Left ventricle myocardium inferior (tissue), 1 donor: ENCODE data around the gene SURF2. TPM values are rescaled to one million over a fixed set of nuclear protein-coding genes. Genes with fewer than 3 reads are reported as not detected.
"Not testable (repeated sequence)": the region's sequence is repeated elsewhere in the genome, so short reads cannot be mapped to it uniquely, and the experiment has no call there.

ENCODE experiments used
- DNase-seq: peaks from one replicate; pipeline ENCODE4 v3.0.0-alpha.2; 2020
- H3K27ac ChIP-seq: fragments of 200-600 bp; replicated peaks from 2 replicates; pipeline ENCODE4 v1.8.0; 2021
- H3K27me3 ChIP-seq: fragments of 200-600 bp; 2 replicates; pipeline ENCODE4 v1.8.0; 2021; ENCODE audit warnings: low read depth
- H3K36me3 ChIP-seq: fragments of 200-600 bp; 2 replicates; pipeline ENCODE4 v1.8.0; 2021
- H3K4me1 ChIP-seq: fragments of 200-600 bp; 2 replicates; pipeline ENCODE4 v1.8.0; 2021
- H3K4me3 ChIP-seq: fragments of 200-600 bp; 2 replicates; pipeline ENCODE4 v1.8.0; 2021; ENCODE audit warnings: mild to moderate bottlenecking, moderate library complexity
- H3K9me3 ChIP-seq: fragments of 200-600 bp; replicated peaks from 2 replicates; pipeline ENCODE4 v1.8.0; 2021
- intact Hi-C: fragments of 100-400 bp; cut with micrococcal nuclease; formaldehyde crosslinking; loops from one replicate; pipeline ENCODE4 v1.11.0; 2022
- total RNA-seq: library from RNA; stranded (reverse); fragmentation: NEBNext Ultra II Directional; extraction: Animal tissue kit (Norgen Biotek cat#: 25700); gene quantifications from one replicate; pipeline ENCODE4 v1.2.1, GENCODE V29; 2021
- TF ChIP-seq, protein P1 (sequence below): fragments of 200-600 bp; IDR thresholded peaks from 2 replicates; pipeline ENCODE4 v1.8.0; 2021; ENCODE audit warnings: antibody characterized with exemption, mild to moderate bottlenecking, borderline replicate concordance
- donor health status: DM: no; HTN: yes; CAD: no; lungs with severe emphysema.

SURF2 gene
- total RNA-seq, 1 donor from 2014 or later = 17.4 TPM

DNA sequence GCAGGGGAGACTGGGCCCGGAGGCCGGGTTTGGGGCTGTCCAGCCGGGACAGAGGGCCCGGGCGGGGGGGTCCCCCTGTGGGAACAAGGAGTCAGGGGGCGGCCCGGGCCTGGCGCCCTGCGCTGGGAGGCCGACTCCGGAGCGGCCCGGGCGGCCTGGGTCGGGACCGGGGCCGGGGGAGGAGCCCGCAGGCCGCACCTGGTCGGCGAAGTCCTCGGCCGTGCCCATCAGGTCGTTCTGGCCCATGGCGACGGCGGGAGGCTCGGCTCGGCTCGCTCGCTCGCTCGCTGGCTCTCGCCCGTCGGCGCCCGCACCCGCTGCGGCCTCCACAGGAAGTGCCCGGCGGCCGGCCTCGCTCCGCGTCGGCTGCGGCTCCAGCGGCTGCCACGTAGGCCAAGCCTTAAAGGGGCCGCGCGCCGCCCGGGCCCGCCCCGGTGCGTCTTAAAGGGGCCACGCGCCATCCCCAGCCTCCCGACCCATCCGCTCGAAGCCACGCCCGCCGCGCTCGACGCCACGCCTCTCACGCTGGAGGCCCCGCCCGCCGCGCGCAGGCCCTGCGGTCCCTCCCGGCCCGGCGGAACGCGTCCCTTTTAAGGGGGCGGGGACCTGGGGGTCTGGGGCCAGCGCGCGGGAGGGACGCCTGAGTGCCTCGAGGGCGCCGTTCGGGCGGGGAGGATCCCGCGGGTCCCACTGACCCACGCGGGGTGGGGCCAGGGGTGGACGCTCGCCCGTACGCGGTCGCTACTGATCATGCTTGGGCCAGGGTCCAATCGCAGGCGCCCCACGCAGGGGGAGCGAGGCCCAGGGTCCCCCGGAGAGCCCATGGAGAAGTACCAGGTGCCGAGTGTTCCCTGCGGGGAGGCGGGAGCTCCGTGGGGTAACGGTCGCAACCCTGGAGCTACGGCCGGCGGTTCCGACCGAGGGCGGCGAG lies 19.6 kb downstream of the SURF2 start, which contains the start of the genes STKLD1 and SURF4:
Gene STKLD1 (plus strand): TSS at position 643 of the 931 bp plus-strand sequence. CDS start 108 bp downstream, at position 751.
Gene SURF4 (minus strand): TSS at position 337 of the 931 bp plus-strand sequence. CDS start 91 bp downstream, at position 246.
- Histone ChIP-seq H3K9me3 (no peaks in the 10 kb centered on the region), H3K27me3 (no peaks in the 10 kb centered on the region), H3K4me3 (peak within 1 kb of the TSS; percentile 97), H3K4me1 (peaks cover 58% of the 10 kb centered on the region), H3K36me3 (peaks cover 7% of the 10 kb centered on the region), H3K27ac (peak within 1 kb of the TSS; percentile 97)
- DNase-seq = peak; percentile 97
- TF ChIP-seq, protein P1, sequence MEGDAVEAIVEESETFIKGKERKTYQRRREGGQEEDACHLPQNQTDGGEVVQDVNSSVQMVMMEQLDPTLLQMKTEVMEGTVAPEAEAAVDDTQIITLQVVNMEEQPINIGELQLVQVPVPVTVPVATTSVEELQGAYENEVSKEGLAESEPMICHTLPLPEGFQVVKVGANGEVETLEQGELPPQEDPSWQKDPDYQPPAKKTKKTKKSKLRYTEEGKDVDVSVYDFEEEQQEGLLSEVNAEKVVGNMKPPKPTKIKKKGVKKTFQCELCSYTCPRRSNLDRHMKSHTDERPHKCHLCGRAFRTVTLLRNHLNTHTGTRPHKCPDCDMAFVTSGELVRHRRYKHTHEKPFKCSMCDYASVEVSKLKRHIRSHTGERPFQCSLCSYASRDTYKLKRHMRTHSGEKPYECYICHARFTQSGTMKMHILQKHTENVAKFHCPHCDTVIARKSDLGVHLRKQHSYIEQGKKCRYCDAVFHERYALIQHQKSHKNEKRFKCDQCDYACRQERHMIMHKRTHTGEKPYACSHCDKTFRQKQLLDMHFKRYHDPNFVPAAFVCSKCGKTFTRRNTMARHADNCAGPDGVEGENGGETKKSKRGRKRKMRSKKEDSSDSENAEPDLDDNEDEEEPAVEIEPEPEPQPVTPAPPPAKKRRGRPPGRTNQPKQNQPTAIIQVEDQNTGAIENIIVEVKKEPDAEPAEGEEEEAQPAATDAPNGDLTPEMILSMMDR = peak; percentile 34
- intact Hi-C loops = no loop called here

DNA sequence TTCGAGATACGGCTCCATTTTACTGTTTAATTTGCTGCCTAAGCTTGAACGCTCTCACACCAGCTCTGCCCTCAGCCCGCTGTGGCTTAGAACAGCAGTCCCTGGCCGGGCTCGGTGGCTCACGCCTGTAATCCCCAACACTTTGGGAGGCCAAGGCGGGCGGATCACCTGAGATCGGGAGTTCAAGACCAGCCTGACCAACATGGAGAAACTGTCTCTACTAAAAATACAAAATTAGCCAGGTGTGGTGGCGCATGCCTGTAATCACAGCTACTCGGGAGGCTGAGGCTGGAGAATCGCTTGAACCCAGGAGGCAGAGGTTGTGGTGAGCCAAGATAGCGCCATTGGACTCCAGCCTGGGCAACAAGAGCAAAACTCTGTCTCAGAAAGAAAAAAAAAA lies 20.9 kb downstream of the SURF2 start:
- H3K36me3 ChIP-seq, H3K27me3 ChIP-seq, H3K9me3 ChIP-seq, H3K4me3 ChIP-seq, DNase-seq, intact Hi-C loops, H3K27ac ChIP-seq: not testable (repeated sequence)
- H3K4me1 ChIP-seq = peaks cover 45% of the 10 kb centered on the region

DNA sequence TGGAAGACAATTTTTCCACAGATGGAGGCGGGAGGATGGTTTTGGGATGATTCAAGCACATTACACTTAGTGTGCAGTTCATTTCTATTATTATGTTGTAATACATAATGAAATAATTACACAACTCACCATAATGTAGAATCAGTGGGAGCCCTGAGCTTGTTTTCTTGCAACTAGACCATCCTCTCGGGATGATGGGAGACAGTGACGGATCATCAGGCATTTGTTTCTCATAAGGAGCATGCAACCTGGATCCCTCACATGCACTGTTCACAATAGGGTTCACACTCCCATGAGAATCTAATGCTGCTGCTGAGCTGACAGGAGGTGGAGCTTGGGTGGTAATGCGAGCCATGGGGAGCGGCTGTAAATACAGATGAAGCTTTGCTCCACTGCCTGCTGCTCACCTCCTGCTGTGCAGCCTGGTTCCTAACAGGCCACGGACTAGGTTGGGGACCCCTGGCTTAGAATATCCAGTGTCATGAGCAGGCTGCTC lies 21.4 kb downstream of the SURF2 start:
- no peak overlapping the region for H3K4me3 ChIP-seq
- H3K36me3 ChIP-seq = peaks cover 6% of the 10 kb centered on the region
- H3K27me3 ChIP-seq = no peaks in the 10 kb centered on the region
- H3K27ac ChIP-seq = no peak overlapping the region
- TF ChIP-seq, protein P1 = no peak
- H3K4me1 ChIP-seq = peaks cover 40% of the 10 kb centered on the region
- DNase-seq = no peak
- H3K9me3 ChIP-seq = no peaks in the 10 kb centered on the region
- intact Hi-C loops = no loop called here

DNA sequence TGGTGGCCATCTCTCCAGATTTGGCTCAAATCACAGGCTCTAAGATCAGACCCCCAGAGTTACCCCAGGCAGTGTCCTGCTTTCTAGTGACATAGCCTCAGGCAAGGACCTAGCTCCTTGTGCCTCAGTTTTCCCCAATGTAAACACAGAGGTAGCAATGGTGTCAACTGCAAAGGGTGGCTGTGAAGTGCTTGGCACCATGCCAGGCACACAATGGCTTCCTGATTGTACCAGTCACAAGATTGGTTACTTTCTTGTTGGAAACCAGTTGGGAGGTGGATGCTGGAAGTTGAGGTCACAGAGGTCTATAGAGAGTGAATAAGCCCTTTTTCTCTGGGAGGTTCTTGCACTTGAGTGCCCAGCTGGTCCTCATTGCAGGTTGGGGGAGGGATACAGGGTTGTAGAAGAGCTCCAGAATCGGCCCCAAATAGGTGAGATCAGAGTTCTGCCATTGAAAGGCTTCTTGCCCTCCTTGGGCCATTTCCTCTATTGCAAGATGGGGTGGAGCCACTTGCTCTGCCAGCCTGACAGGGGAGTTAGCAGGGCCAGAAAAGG lies 22.1 kb downstream of the SURF2 start:
- H3K36me3 ChIP-seq = no peaks in the 10 kb centered on the region
- DNase-seq = no peak
- TF ChIP-seq, protein P1 = no peak
- H3K27me3 ChIP-seq = no peaks in the 10 kb centered on the region
- H3K9me3 ChIP-seq = no peaks in the 10 kb centered on the region
- intact Hi-C loops = no loop called here
- no peak overlapping the region for H3K27ac ChIP-seq
- no peak overlapping the region for H3K4me3 ChIP-seq
- H3K4me1 ChIP-seq = peaks cover 33% of the 10 kb centered on the region

DNA sequence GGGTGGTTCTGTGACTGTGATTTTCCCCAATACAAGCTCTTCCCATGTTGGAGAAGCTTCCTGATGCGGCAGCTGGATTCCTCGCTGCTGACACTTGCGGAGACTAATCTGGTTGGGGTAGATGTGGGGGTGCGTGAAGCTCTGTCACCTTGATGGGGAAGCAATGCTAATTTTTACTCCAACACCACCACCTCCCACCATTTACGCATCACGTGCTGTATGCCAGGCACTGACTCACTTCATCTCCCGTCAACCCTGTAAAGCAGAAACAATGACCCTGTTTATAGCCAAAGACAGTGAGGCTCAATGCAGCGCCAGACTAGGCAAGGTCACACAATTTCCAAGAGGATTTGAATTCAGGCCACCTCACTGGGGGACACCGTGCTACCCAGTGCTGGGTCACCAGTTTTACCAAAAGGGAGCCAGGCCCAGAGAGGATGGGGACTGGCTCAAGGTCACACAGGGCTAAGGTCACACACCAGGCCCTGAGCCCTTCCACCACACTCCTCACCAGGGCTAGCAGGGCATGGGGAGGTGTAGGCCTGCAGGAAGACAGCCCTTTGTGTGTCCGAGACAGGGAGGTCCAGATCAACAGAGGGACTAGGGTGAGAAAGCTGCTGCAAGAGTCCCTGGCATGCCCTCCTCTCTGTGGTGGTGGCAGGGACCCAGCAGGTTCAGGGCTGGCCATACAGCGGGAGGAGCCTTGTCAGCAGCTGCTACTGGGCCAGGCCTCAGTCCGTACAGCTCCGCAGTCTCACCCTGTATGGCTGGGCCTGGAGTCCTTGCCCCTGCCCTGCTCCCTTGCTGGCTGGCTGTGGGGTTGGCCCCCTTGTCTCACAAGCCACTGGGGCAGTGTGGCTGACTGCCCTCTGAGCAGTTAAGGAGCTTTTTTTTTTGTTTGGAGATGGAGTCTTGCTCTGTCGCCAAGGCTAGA lies 23.1 kb downstream of the SURF2 start:
- Histone ChIP-seq H3K27ac (no peak overlapping the region), H3K27me3 (no peaks in the 10 kb centered on the region), H3K9me3 (no peaks in the 10 kb centered on the region), H3K4me3 (no peak overlapping the region), H3K4me1 (peaks cover 24% of the 10 kb centered on the region), H3K36me3 (no peaks in the 10 kb centered on the region)
- TF ChIP-seq, protein P1 = no peak
- no peak for DNase-seq
- intact Hi-C loops = no loop called here
